GM23248 (cell line): ENCODE measurements around the gene FMO1. TPM values are rescaled to one million over a fixed set of nuclear protein-coding genes. Genes with fewer than 3 reads are reported as not detected.

ENCODE experiments used
- DNase-seq: peaks from one replicate; pipeline ENCODE4 v3.0.0-alpha.2; 2015
- H2AFZ ChIP-seq: fragments of 200-600 bp; sonication (generic); 2 replicates; pipeline ENCODE4 v1.6.1; 2016; ENCODE audit warnings: antibody characterized with exemption
- H3F3A ChIP-seq: fragments of 200-600 bp; sonication (generic); 2 replicates; pipeline ENCODE4 v1.6.1; 2016; ENCODE audit warnings: mild to moderate bottlenecking, antibody characterized with exemption, mixed run types; ENCODE audit not compliant: insufficient read depth
- H3K27ac ChIP-seq: fragments of 200-600 bp; sonication (generic); 2 replicates; pipeline ENCODE4 v1.5.1; 2016; ENCODE audit warnings: mild to moderate bottlenecking
- H3K27me3 ChIP-seq: fragments of 200-600 bp; sonication (generic); replicated peaks from 2 replicates; pipeline ENCODE4 v1.6.1; 2016; ENCODE audit warnings: mild to moderate bottlenecking; ENCODE audit not compliant: insufficient read depth
- H3K36me3 ChIP-seq: fragments of 200-600 bp; sonication (generic); 2 replicates; pipeline ENCODE4 v1.6.1; 2016; ENCODE audit warnings: low read depth, mild to moderate bottlenecking
- H3K4me1 ChIP-seq: fragments of 200-600 bp; sonication (generic); 2 replicates; pipeline ENCODE4 v1.6.1; 2016; ENCODE audit warnings: mild to moderate bottlenecking; ENCODE audit not compliant: insufficient read depth
- H3K4me2 ChIP-seq: fragments of 200-600 bp; sonication (generic); one replicate; pipeline ENCODE4 v1.6.1; 2016; ENCODE audit warnings: mild to moderate bottlenecking; ENCODE audit not compliant: unreplicated experiment
- H3K4me3 ChIP-seq: fragments of 200-600 bp; sonication (generic); 2 replicates; pipeline ENCODE4 v1.5.1; 2016; ENCODE audit warnings: mild to moderate bottlenecking
- H3K79me2 ChIP-seq: fragments of 200-600 bp; sonication (generic); 2 replicates; pipeline ENCODE4 v1.6.1; 2016; ENCODE audit warnings: mild to moderate bottlenecking; ENCODE audit not compliant: insufficient read depth
- H3K9ac ChIP-seq: fragments of 200-600 bp; sonication (generic); 2 replicates; pipeline ENCODE4 v1.6.1; 2016; ENCODE audit warnings: mild to moderate bottlenecking
- H3K9me2 ChIP-seq: fragments of 200-600 bp; sonication (generic); 2 replicates; pipeline ENCODE4 v1.6.1; 2016; ENCODE audit warnings: mixed run types, mild to moderate bottlenecking, moderate library complexity; ENCODE audit not compliant: insufficient read depth
- H3K9me3 ChIP-seq: fragments of 200-600 bp; sonication (generic); one replicate; pipeline ENCODE4 v1.6.1; 2017; ENCODE audit warnings: low read depth
- H4K20me1 ChIP-seq: fragments of 200-600 bp; sonication (generic); 2 replicates; pipeline ENCODE4 v1.6.0; 2016; ENCODE audit not compliant: insufficient read depth
- EZH2 ChIP-seq: fragments of 200-600 bp; sonication (generic); IDR thresholded peaks from 2 replicates; pipeline ENCODE4 v1.6.1; 2018; ENCODE audit warnings: antibody characterized with exemption, mild to moderate bottlenecking; ENCODE audit not compliant: insufficient read depth, poor library complexity, severe bottlenecking
- EZH2phosphoT487 ChIP-seq: fragments of 200-600 bp; sonication (generic); IDR thresholded peaks from 2 replicates; pipeline ENCODE4 v1.6.1; 2018; ENCODE audit warnings: antibody characterized with exemption, moderate library complexity, mild to moderate bottlenecking, low read depth; ENCODE audit not compliant: insufficient read depth
- WGBS, 2 experiments: methylation state at CpG; one replicate each; pipeline ENCODE4 v1.1.6; 2015 to 2017; ENCODE audit warnings: low lambda C conversion rate in 2 of 2, low coverage in 1 of 2; ENCODE audit errors: missing lambda C conversion rate in 2 of 2; 5-methylcytosine and 5-hydroxymethylcytosine counted together
- in situ Hi-C: fragments of 300-500 bp; cut with MboI; formaldehyde crosslinking; loops from 2 replicates; pipeline ENCODE4 v1.15.0; 2020
- polyA plus RNA-seq: library from polyadenylated mRNA; unstranded; fragments of >200 nt; fragmentation: Nextera tagmentation; extraction: Ambion mirVana; gene quantifications from 2 replicates; pipeline ENCODE4 v1.2.1, GENCODE V29; 2016
- total RNA-seq: library from RNA; depleted of rRNA; stranded (reverse); fragments of >200 nt; shearing (Covaris generic); gene quantifications from 2 replicates; pipeline ENCODE4 v1.2.3, GENCODE V29; 2014; rRNA removed

The FMO1 gene
- total RNA-seq (not detected in 2 replicates), polyA plus RNA-seq (not detected in 2 replicates)

DNA sequence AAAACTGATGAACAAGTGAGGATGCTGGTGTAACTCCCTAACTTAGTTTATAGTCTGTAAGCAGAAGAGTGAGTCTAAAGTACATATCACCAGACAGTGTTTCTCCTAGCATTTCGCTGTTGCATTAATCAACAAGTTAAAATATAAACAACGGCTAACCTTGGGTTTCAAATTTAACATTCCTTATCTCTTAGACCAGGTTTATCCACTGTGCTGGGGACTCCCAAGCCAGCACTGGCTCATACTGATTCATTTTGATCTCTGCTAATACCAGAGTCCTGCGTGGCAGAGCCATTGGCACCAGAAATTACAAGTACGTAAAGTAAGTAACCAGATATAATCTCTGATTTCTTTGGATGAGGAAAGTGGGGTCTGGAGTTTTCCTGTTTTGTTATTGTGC lies at the start of gene FMO1:
Gene FMO1 (plus strand): TSS at position 193 of the 400 bp plus-strand sequence. CDS start 9,594 bp downstream, outside the sequence.
- Histone ChIP-seq H4K20me1 (no peaks in the 10 kb centered on the region), H3K27ac (no peak within 1 kb of the TSS), H3K4me3 (no peak within 1 kb of the TSS), H3K36me3 (no peaks in the 10 kb centered on the region), H3K9ac (no peak within 1 kb of the TSS), H3K79me2 (no peaks in the 10 kb centered on the region), H2AFZ (no peak within 1 kb of the TSS), H3K4me2 (no peak within 1 kb of the TSS), H3K9me3 (no peaks in the 10 kb centered on the region), H3F3A (no peaks in the 10 kb centered on the region), H3K4me1 (no peaks in the 10 kb centered on the region), H3K27me3 (peaks cover 38% of the 10 kb centered on the region), H3K9me2 (no peaks in the 10 kb centered on the region)
- TF ChIP-seq EZH2phosphoT487 (no peak), EZH2 (no peak)
- DNase-seq: no peak
- in situ Hi-C loops: no loop called here
- WGBS, 2 experiments: 68 to 72% methylated on average over 4 of the region's 4 CpGs

- Histone ChIP-seq H3K4me1 (no peaks in the 10 kb centered on the region), H3K4me2 (no peak overlapping the region), H3K9me2 (no peaks in the 10 kb centered on the region), H3K27ac (no peak overlapping the region), H3K9ac (no peak overlapping the region), H3K79me2 (no peaks in the 10 kb centered on the region), H3F3A (no peaks in the 10 kb centered on the region), H3K4me3 (no peak overlapping the region), H4K20me1 (no peaks in the 10 kb centered on the region), H2AFZ (no peak overlapping the region), H3K9me3 (no peaks in the 10 kb centered on the region), H3K27me3 (peaks cover 25% of the 10 kb centered on the region), H3K36me3 (no peaks in the 10 kb centered on the region)
- TF ChIP-seq EZH2 (no peak), EZH2phosphoT487 (no peak)
- in situ Hi-C loops: no loop called here
- DNase-seq: no peak
- 78 to 79% methylated on average over 5 of the region's 5 CpGs for WGBS, 2 experiments
Observed at GRCh38 chr1:171204296-171204695, 44.0 kb upstream of the FMO1 start.

- TF ChIP-seq EZH2phosphoT487 (no peak), EZH2 (no peak)
- H3K9ac ChIP-seq: no peak overlapping the region
- in situ Hi-C loops: no loop called here
- H3K4me3 ChIP-seq: no peak overlapping the region
- no peak overlapping the region for H3K27ac ChIP-seq
- H2AFZ ChIP-seq: no peak overlapping the region
- no peaks in the 10 kb centered on the region for H4K20me1 ChIP-seq
- H3F3A ChIP-seq: no peaks in the 10 kb centered on the region
- WGBS, 2 experiments: 38 to 56% methylated on average over 3 of the region's 3 CpGs
- H3K79me2 ChIP-seq: no peaks in the 10 kb centered on the region
- H3K9me2 ChIP-seq: no peaks in the 10 kb centered on the region
- H3K27me3 ChIP-seq: peaks cover 25% of the 10 kb centered on the region
- H3K36me3 ChIP-seq: no peaks in the 10 kb centered on the region
- DNase-seq: peak; percentile 11
- H3K4me1 ChIP-seq: no peaks in the 10 kb centered on the region
- no peak overlapping the region for H3K4me2 ChIP-seq
- H3K9me3 ChIP-seq: no peaks in the 10 kb centered on the region
Observed at GRCh38 chr1:171206204-171206977, 41.9 kb upstream of the FMO1 start.

GRCh38 chr1:171206978-171207355 lies 41.3 kb upstream of the FMO1 start:
- Histone ChIP-seq H3F3A (no peaks in the 10 kb centered on the region), H3K9me3 (no peaks in the 10 kb centered on the region), H3K27ac (no peak overlapping the region), H2AFZ (no peak overlapping the region), H4K20me1 (no peaks in the 10 kb centered on the region), H3K27me3 (peaks cover 25% of the 10 kb centered on the region), H3K9ac (no peak overlapping the region), H3K4me1 (no peaks in the 10 kb centered on the region), H3K4me2 (no peak overlapping the region), H3K79me2 (no peaks in the 10 kb centered on the region), H3K9me2 (no peaks in the 10 kb centered on the region), H3K36me3 (no peaks in the 10 kb centered on the region), H3K4me3 (no peak overlapping the region)
- in situ Hi-C loops: no loop called here
- 92 to 100% methylated on average over 1 of the region's 1 CpG for WGBS, 2 experiments
- TF ChIP-seq EZH2phosphoT487 (no peak), EZH2 (no peak)
- DNase-seq: no peak
